ENCODE results near the gene EPHB3.

DNA sequence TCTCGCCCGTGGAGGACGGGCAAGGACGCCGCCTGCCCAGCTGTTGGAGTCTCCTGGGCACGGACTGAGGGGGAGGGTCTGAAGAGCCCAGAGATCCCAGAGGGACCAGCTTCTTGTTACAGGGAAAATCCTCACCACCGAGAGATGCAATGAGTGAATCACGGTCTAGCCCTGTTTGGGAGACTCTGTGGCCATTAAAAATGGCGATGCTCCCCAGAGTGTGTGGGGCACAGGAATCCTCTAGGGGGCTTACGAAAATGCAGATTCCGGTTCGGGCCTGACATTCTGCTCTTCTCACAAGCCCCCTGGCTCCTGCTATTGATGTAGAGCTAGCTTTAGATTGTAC lies 35.5 kb upstream of the EPHB3 start:
- TF ChIP-seq CTCF (IDR thresholded peaks at IDR 0.05; ENCODE audit: insufficient read depth, low read depth, low read length) = no peak
- no peak for TF ChIP-seq EZH2 (IDR thresholded peaks at IDR 0.05; ENCODE audit: insufficient read depth, low read length)
